ENCODE data around the gene SERPINB5. TPM values are rescaled to one million over a fixed set of nuclear protein-coding genes. Genes with fewer than 3 reads are reported as not detected.

SERPINB5 gene
- total and polyA plus RNA-seq, 2 of the 13 experiments (the other 11 are each of a cell fraction or from before 2014, with no cell fraction given) = not detected

GRCh38 chr18:63431180-63431579 is 45.6 kb upstream of the SERPINB5 start:
- WGBS (ENCODE audit: low lambda C conversion rate) = 0% methylated on average over 1 of the region's 1 CpG
- CTCF ChIA-PET (ENCODE audit: low intra/inter-chr PET ratio, low total read pairs) = no interaction called here
- H3K4me2 ChIP-seq (ENCODE audit: low read depth, low read length) = no peak overlapping the region
- FAIRE-seq (no peak), ATAC-seq (no peak), DNase-seq (ENCODE audit: low spot score) (no peak)
- no peaks in the 10 kb centered on the region for H3K79me2 ChIP-seq (ENCODE audit: insufficient read depth, low read length)
- peaks cover 0 to 9% of the 10 kb centered on the region in 2 experiments; a peak in 2 of 5 replicates for H3K27me3 ChIP-seq (ENCODE audit: control insufficient read depth in 1 of 2, insufficient read depth in 2 of 2, low read length in 2 of 2)
- intact Hi-C loops (cut with micrococcal nuclease; ENCODE audit: unreplicated experiment) (no loop called here), in situ Hi-C loops (cut with HindIII; ENCODE audit: extremely low pct_ligation_motif_present, low pct_unique_long_range_greater_than_20kb) (loop anchor here (10.0 kb wide), 2 partner anchors 86 to 426 kb away; no protein-coding TSS in a partner anchor)
- H3K36me3 ChIP-seq (replicated peaks in 1 of 2; ENCODE audit: control insufficient read depth in 1 of 2, insufficient read depth in 2 of 2, low read length in 2 of 2) = no peaks in the 10 kb centered on the region
- no peak overlapping the region for H3K4me3 ChIP-seq (replicated peaks in 1 of 3; ENCODE audit: insufficient read depth in 1 of 3, low read depth in 2 of 3, low read length in 3 of 3)
- BruUV-seq (replicated peaks) = no TSS peak
- H3K9me3 ChIP-seq (ENCODE audit: low read length) = no peaks in the 10 kb centered on the region
- no peak overlapping the region for H2AFZ ChIP-seq (ENCODE audit: low read length)
- H3K9ac ChIP-seq (ENCODE audit: insufficient read depth, low read depth, low read length) = no peak overlapping the region
- POLR2A ChIA-PET = no interaction called here
- no peaks in the 10 kb centered on the region for H4K20me1 ChIP-seq (ENCODE audit: insufficient read depth, low read length)
- peak; percentile 79 for TF ChIP-seq MAFF (IDR thresholded peaks at IDR 0.05; ENCODE audit: low read depth, low read length)
- no peak for TF ChIP-seq NR2F2 (IDR thresholded peaks at IDR 0.05; ENCODE audit: borderline replicate concordance, low read depth)
- no peak for TF ChIP-seq CCAR2 (optimal IDR thresholded peaks at IDR 0.05; ENCODE audit: low read depth, low read length)
- TF ChIP-seq, protein P1, sequence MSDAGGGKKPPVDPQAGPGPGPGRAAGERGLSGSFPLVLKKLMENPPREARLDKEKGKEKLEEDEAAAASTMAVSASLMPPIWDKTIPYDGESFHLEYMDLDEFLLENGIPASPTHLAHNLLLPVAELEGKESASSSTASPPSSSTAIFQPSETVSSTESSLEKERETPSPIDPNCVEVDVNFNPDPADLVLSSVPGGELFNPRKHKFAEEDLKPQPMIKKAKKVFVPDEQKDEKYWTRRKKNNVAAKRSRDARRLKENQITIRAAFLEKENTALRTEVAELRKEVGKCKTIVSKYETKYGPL (CRISPR knock-in tag; IDR thresholded peaks at IDR 0.05) = no peak
- no peak for TF ChIP-seq ZNF839 (CRISPR knock-in tag; IDR thresholded peaks at IDR 0.05; ENCODE audit: borderline replicate concordance)
- no peak for TF ChIP-seq PRPF4 (IDR thresholded peaks at IDR 0.05; ENCODE audit: low read depth, low read length, poor library complexity, severe bottlenecking)
- TF ChIP-seq, protein P2, sequence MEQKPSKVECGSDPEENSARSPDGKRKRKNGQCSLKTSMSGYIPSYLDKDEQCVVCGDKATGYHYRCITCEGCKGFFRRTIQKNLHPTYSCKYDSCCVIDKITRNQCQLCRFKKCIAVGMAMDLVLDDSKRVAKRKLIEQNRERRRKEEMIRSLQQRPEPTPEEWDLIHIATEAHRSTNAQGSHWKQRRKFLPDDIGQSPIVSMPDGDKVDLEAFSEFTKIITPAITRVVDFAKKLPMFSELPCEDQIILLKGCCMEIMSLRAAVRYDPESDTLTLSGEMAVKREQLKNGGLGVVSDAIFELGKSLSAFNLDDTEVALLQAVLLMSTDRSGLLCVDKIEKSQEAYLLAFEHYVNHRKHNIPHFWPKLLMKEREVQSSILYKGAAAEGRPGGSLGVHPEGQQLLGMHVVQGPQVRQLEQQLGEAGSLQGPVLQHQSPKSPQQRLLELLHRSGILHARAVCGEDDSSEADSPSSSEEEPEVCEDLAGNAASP (CRISPR knock-in tag; IDR thresholded peaks at IDR 0.05; ENCODE audit: borderline replicate concordance) = no peak
- no peak for TF ChIP-seq STAT6 (CRISPR knock-in tag; IDR thresholded peaks at IDR 0.05; ENCODE audit: borderline replicate concordance)
- no peak for TF ChIP-seq ZNF205 (CRISPR knock-in tag; IDR thresholded peaks at IDR 0.05)
- TF ChIP-seq ZNF589 (CRISPR knock-in tag; conservative IDR thresholded peaks at IDR 0.05) = no peak
- TF ChIP-seq ZNF350 (CRISPR knock-in tag; IDR thresholded peaks at IDR 0.05; ENCODE audit: borderline replicate concordance, low read depth) = no peak
- TF ChIP-seq POLR2G (IDR thresholded peaks at IDR 0.05; ENCODE audit: low read depth, low read length) = no peak
- TF ChIP-seq ZNF703 (CRISPR knock-in tag; IDR thresholded peaks at IDR 0.05; ENCODE audit: borderline replicate concordance) = no peak
- no peak for TF ChIP-seq DNMT3B (CRISPR knock-in tag; conservative IDR thresholded peaks at IDR 0.05)
- TF ChIP-seq TARDBP (CRISPR knock-in tag; IDR thresholded peaks at IDR 0.05) = no peak
- TF ChIP-seq, protein P3, sequence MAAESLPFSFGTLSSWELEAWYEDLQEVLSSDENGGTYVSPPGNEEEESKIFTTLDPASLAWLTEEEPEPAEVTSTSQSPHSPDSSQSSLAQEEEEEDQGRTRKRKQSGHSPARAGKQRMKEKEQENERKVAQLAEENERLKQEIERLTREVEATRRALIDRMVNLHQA (CRISPR knock-in tag; IDR thresholded peaks at IDR 0.05) = no peak
- peak; percentile 83 to 86 for TF ChIP-seq MAFK (conservative IDR thresholded peaks at IDR 0.05 in 1 of 2, IDR thresholded peaks at IDR 0.05 in 1 of 2; ENCODE audit: low read length in 2 of 2)
- no peak overlapping the region for H3K27ac ChIP-seq (ENCODE audit: extremely low read length, insufficient read depth, low read length)
- H3K4me1 ChIP-seq (ENCODE audit: insufficient read depth, low read length) = no peaks in the 10 kb centered on the region
